Esophagus (tissue), 2 donors: ENCODE results near the gene HAUS7. TPM values are rescaled to one million over a fixed set of nuclear protein-coding genes. Genes with fewer than 3 reads are reported as not detected.

ENCODE experiments used
- H3K27ac ChIP-seq, 2 donors: one replicate each; pipeline ENCODE4 v1.5.1; 2013; ENCODE audit warnings: low read depth in 2 of 2, mild to moderate bottlenecking in 2 of 2, inconsistent platforms in 1 of 2, low read length in 1 of 2, moderate library complexity in 1 of 2
- H3K27me3 ChIP-seq, 2 donors: one replicate each; pipeline ENCODE4 v1.6.1; 2013; ENCODE audit warnings: low read length in 2 of 2, control low read depth in 1 of 2, mild to moderate bottlenecking in 1 of 2; ENCODE audit not compliant: insufficient read depth in 2 of 2, control insufficient read depth in 1 of 2
- H3K36me3 ChIP-seq, 2 donors: one replicate each; pipeline ENCODE4 v1.6.1; 2013; ENCODE audit warnings: low read length in 1 of 2; ENCODE audit not compliant: control insufficient read depth in 2 of 2, insufficient read depth in 2 of 2
- H3K4me1 ChIP-seq, 2 donors: one replicate each; pipeline ENCODE4 v1.6.1; 2013; ENCODE audit warnings: low read length in 1 of 2; ENCODE audit not compliant: control insufficient read depth in 2 of 2, insufficient read depth in 2 of 2
- H3K4me3 ChIP-seq, 2 donors: one replicate each; pipeline ENCODE4 v1.5.1; 2013; ENCODE audit warnings: low read length in 2 of 2, mild to moderate bottlenecking in 2 of 2, low read depth in 1 of 2, moderate library complexity in 1 of 2
- H3K9me3 ChIP-seq, 2 donors: one replicate each; pipeline ENCODE4 v1.6.1; 2013; ENCODE audit warnings: mild to moderate bottlenecking in 2 of 2, low read depth in 1 of 2, low read length in 1 of 2, moderate library complexity in 1 of 2; ENCODE audit not compliant: control insufficient read depth in 2 of 2, insufficient read depth in 1 of 2
- WGBS, 2 donors: extraction: QIAGEN DNeasy Blood & Tissue Kit; methylation state at CpG; one replicate each; pipeline ENCODE4 v1.1.7; 2013; 5-methylcytosine and 5-hydroxymethylcytosine counted together
- polyA plus RNA-seq, 2 donors: library from polyadenylated mRNA; stranded (reverse); fragments of 200-250 nt; gene quantifications; one replicate each; pipeline ENCODE4 v1.2.3, GENCODE V29; 2013
- donor health status: healthy with polysubstance abuse.
- donor health status: Bipolar disorder and iron deficiency.

Gene HAUS7
- polyA plus RNA-seq, 2 donors, result 14.7 to 27.1 TPM

DNA sequence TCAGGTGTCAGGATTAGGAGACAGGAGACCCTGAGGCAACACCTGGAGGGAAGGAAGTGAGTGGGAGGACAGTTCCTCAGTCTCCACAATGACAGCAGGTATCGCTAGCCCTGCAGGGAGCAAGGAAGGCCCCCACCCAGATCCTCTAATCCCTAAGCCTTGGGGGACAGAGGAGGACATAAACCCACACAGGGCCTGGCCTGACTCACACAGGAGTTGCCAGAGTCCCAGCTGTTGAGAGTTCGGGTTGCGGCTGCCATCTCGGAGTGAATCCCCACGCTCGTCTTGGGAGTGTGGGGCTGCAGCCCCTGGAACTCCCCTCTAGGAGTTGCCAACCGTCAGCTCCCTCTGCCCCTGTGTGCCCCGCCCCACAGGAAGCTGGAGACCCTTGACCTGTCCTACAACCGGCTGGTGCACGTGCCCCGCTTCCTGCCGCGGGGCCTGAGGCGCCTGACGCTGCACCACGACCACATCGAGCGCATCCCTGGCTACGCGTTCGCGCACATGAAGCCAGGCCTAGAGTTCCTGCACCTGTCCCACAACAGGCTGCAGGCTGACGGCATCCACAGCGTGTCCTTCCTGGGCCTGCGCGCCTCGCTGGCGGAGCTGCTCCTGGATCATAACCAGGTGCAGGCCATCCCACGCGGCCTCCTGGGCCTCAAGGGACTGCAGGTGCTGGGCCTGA is 15.2 kb upstream of the HAUS7 start:
- Histone ChIP-seq H3K4me3 (no peak overlapping the region), H3K36me3 (no peaks in the 10 kb centered on the region), H3K27me3 (no peaks in the 10 kb centered on the region), H3K9me3 (no peaks in the 10 kb centered on the region), H3K4me1 (peaks cover 8 to 19% of the 10 kb centered on the region in 2 donors), H3K27ac (no peak overlapping the region)
- 81 to 82% methylated on average over 29 to 30 of the region's 30 CpGs for WGBS, 2 donors

DNA sequence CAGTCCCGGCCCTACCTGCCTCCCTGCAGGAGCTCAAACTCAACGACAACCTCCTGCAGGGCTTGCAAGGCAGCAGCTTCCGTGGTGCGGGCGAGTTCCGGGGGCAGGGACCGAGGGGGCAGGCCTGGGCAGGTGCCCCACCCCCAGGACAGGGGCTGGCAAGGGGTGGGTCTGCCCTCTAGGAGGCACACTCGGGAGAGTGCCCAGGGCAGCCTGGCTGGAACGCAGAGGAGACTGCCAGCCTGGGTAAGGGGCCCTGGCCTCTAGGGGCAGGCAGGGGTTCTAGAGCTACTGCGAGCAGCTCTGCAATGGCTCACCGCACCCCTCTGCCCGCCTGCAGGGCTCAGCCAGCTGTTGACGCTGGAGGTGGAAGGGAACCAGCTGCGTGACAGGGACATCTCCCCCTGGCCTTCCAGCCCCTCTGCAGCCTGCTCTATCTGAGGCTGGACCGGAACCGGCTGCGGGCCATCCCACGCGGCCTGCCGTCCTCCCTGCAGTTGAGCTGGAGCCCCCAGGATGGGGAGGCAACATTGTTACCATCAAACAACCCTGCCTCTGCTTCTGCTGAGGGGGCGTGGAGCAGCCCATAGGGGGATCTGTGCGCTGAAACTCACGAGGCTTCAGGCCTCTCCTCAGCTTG is 12.1 kb upstream of the HAUS7 start:
- Histone ChIP-seq H3K9me3 (no peaks in the 10 kb centered on the region), H3K4me3 (no peak overlapping the region), H3K36me3 (no peaks in the 10 kb centered on the region), H3K27me3 (no peaks in the 10 kb centered on the region), H3K4me1 (peaks cover 0 to 18% of the 10 kb centered on the region in 2 donors), H3K27ac (no peak overlapping the region)
- WGBS, 2 donors, result 79 to 84% methylated on average over 23 of the region's 23 CpGs

DNA sequence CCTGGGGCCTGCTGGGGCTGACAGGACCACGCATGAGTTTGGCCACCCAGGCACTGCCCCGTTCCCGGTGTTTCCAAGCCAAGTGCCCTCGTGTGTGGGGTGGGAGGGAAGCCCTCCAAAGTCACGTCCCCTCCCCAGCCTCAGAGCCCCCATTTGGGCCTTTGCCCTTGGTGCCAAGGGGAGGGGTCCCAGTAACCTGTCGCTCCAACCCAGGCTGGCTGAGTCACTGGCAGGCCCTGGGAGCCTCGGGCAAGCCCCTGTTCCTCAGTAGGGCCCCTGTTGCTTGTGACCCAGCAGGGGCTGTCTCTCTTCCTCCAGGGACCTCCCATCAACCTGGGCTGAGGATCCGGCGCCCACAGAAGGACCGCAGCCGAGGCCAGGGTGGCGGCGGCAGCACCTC is 10.7 kb upstream of the HAUS7 start:
- H3K9me3 ChIP-seq, result no peaks in the 10 kb centered on the region
- no peak overlapping the region for H3K27ac ChIP-seq
- no peak overlapping the region for H3K4me3 ChIP-seq
- no peaks in the 10 kb centered on the region for H3K27me3 ChIP-seq
- WGBS, 2 donors, result 55 to 83% methylated on average over 13 of the region's 13 CpGs
- H3K36me3 ChIP-seq, result no peaks in the 10 kb centered on the region
- peaks cover 0 to 9% of the 10 kb centered on the region in 2 donors for H3K4me1 ChIP-seq

DNA sequence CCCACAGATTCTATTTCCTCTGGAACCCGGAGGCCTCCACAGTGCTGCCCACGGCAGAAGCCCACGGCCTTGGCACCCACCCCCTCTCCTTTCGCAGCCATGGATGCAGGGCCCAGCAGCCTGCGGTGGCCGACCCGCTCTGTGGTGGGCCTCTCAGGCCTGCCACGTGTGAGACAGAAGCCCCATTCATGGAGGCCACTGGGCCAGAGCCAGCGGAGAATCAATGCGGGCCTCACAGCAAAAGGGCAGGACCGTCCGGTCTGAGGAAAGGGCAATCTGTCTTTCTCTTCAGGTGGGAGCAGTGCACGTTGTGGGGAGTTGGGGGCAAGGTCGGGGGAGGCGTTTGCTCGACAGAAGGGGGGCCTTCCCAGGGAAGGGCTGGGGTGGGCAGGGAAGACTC is 8.4 kb upstream of the HAUS7 start:
- no peak overlapping the region for H3K4me3 ChIP-seq
- H3K27ac ChIP-seq, result no peak overlapping the region
- peaks cover 0 to 15% of the 10 kb centered on the region in 2 donors for H3K4me1 ChIP-seq
- H3K27me3 ChIP-seq, result no peaks in the 10 kb centered on the region
- 80 to 85% methylated on average over 12 to 16 of the region's 16 CpGs for WGBS, 2 donors
- H3K9me3 ChIP-seq, result no peaks in the 10 kb centered on the region
- no peaks in the 10 kb centered on the region for H3K36me3 ChIP-seq

DNA sequence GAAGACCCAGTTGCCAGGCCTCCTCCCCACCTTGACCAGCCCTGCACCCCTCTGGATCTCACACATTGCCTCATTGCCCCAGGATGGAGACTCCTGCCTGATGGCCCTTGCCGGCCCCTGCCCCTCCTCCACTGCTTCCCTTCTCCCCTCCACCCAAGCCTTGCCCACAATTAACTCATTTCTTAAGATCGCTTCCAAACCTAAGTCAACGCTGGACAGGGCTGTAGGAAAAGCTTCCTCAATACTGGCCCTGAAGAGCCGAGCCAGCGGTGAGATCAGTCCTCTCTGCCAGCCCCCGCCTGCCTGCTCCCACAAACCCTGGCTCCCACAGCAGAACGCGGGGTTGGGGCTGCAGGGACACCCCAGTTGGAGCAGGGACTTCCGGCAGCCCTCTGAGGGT is 7.5 kb upstream of the HAUS7 start:
- Histone ChIP-seq H3K27me3 (no peaks in the 10 kb centered on the region), H3K4me3 (no peak overlapping the region), H3K27ac (no peak overlapping the region), H3K4me1 (peaks cover 0 to 15% of the 10 kb centered on the region in 2 donors), H3K9me3 (no peaks in the 10 kb centered on the region), H3K36me3 (no peaks in the 10 kb centered on the region)
- 75 to 78% methylated on average over 9 of the region's 9 CpGs for WGBS, 2 donors

DNA sequence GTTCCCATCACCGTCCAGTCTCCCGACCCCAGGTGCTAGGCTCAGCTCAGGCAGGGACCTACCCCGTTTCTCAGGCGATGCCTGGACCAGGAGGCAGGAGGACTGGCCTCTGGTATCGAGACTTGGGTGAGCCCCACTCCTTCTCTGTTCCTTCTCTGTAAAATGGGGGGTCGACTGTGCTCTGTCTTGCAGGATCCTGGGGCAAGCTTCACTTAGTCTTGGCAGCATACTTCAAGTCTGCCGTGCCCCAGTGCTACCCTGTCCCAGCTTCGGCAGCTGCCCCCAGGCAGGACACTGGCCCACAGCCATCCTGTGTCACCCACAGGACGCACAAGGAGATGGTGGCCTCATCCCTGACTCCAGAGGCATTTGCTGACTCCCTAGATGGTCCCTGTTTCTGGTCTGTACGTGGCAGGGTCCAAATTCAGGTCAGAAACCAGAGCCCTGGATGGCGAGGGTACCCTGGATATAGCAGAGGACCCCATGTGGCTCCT is 7.0 kb upstream of the HAUS7 start:
- Histone ChIP-seq H3K36me3 (no peaks in the 10 kb centered on the region), H3K27me3 (no peaks in the 10 kb centered on the region), H3K27ac (no peak overlapping the region), H3K4me1 (peaks cover 0 to 15% of the 10 kb centered on the region in 2 donors), H3K4me3 (no peak overlapping the region), H3K9me3 (no peaks in the 10 kb centered on the region)
- WGBS, 2 donors, result 59 to 67% methylated on average over 11 of the region's 11 CpGs

DNA sequence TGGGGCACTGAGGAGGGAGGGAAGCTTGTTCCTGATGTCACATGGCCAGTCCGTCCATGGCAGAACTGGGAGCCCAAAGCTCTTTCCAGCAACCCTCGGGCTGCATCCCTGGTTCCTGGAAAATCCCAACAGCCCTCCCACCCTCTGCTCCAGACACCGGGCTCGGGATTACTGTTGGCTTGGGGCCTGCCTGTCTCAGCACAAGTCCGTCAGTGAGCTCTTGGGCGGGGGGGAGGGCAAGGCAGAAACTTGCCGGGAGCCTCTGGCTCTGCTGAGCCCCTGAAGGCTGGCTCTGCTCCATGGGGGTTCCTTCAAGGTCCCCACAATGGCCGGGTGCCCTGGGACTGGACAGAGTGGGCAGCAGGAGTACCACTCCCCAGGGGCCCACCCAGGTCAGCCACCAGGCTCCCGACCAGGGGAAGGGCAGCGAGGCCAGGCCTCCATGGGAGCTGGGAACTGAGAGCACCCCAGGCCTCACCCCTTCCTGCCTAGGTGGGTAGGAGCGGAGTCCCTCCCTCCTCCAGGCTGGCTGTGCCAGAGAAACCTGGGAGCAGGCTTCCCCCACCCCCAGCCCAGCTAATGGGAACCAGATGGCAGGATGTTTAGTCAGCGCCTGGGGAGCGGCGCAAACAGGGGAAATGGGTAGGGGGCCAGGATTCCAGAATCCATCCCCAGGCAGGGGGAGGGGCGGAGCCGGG is 6.4 kb upstream of the HAUS7 start:
- no peaks in the 10 kb centered on the region for H3K27me3 ChIP-seq
- no peak overlapping the region for H3K4me3 ChIP-seq
- no peaks in the 10 kb centered on the region for H3K9me3 ChIP-seq
- H3K27ac ChIP-seq, result no peak overlapping the region
- peaks cover 0 to 14% of the 10 kb centered on the region in 2 donors for H3K4me1 ChIP-seq
- no peaks in the 10 kb centered on the region for H3K36me3 ChIP-seq
- 38 to 65% methylated on average over 13 to 16 of the region's 16 CpGs for WGBS, 2 donors

DNA sequence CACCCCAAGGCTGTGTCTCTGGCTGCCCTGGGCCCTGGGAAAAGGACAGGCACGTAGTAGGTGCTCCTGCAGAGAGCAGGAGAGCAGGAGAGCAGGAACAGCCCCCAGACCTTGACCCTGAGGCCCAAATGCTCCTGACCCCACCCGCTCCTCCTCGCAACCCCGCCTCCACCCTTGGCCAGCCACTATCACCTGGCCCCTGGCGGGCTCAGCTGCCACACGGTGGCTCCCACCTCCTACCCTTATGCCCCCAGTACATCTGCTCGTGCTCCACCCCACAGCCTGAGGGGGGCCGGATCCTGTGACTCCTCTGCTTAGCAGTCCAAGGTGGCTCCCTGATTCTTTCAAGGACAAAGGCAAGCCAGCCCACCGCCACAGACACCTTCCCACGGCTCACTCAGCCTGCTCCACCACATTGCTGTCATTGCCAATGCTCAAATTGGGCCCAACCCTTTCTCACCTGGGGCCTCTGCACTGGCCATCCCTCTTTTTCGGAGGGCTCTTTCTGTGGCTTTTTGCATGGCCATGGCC is 5.4 kb upstream of the HAUS7 start:
- H3K4me1 ChIP-seq, result peaks cover 0 to 5% of the 10 kb centered on the region in 2 donors
- WGBS, 2 donors, result 84 to 87% methylated on average over 11 of the region's 11 CpGs
- no peaks in the 10 kb centered on the region for H3K36me3 ChIP-seq
- H3K27me3 ChIP-seq, result no peaks in the 10 kb centered on the region
- no peaks in the 10 kb centered on the region for H3K9me3 ChIP-seq
- H3K27ac ChIP-seq, result no peak overlapping the region
- no peak overlapping the region for H3K4me3 ChIP-seq

DNA sequence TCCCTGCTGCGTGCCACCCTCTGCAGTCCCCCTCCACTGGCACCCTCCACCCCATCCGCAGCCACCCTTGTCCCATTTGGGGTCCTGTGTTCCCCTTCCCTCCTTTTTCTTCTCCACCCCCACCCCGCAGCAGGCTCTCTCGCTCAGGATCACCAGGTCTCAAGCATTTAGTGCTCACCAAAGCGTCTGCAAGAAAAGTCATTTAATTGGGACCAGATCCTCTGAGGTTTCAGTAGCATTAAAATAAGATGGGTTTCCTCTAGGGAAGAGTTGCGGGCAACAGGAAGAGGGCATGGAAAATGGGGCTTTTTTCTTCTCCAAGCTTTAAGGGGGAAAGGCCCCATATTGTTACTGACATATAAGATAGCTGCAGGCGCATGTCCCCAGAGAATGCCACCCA is 4.9 kb upstream of the HAUS7 start:
- Histone ChIP-seq H3K9me3 (no peaks in the 10 kb centered on the region), H3K36me3 (no peaks in the 10 kb centered on the region), H3K27me3 (no peaks in the 10 kb centered on the region), H3K4me3 (no peak overlapping the region), H3K27ac (no peak overlapping the region), H3K4me1 (peaks cover 0 to 5% of the 10 kb centered on the region in 2 donors)
- WGBS, 2 donors, result 81 to 84% methylated on average over 7 of the region's 7 CpGs
